Right kidney (tissue), 1 donor: ENCODE results near the gene PRKD2.

Experiments used
- DNase-seq: peaks from one replicate; pipeline ENCODE4 v3.0.0-alpha.2; 2016

Gene PRKD2

DNA sequence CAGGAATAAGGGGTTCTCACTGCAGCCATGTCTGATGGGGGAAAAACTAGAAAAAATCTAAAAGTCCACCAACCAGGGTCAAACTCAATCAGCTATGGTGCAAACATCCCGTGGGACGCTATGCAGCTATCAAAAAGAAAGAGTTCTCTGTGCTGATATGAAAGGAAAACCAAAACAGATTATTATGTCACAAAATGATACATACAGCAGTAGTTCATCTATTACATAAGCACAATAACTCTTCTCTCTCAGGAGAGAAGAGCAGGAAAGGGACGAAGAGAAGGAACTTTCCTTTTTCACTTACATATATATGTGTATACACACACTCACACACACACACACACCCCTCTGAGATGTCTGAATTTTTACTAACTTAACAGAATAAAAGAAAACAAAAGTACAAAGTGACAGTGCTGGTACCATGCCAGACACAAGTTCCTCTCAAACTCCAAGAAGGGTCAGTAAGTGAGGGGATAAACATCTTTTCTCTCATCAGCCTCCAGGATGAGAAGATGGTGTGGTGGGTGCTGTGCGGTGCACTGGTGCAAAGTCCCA lies 26.1 kb upstream of the PRKD2 start:
- DNase-seq, result no peak

DNA sequence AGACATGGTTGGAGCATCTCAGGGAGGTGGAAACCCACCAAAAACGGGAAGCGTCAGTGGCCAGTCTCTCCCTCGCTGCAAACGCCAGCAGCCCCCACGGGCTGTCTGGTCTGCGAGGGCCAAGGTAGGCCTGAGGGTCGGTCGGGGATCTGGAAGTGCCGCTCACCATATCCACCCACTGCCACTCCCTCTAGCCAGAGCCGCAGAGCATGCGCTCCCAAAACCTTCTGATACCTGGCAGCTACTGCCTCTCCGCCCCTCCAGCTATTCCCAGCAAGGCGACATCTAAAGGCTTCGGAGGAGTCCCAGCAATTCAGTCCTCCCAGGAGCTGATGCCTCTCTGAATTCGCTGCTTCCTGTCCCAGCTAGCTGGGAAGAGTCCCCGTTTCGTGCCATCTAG lies 24.5 kb upstream of the PRKD2 start:
- DNase-seq, result no peak

- DNase-seq, result no peak
Observed at GRCh38 chr19:46739290-46739771, 22.4 kb upstream of the PRKD2 start.

DNA sequence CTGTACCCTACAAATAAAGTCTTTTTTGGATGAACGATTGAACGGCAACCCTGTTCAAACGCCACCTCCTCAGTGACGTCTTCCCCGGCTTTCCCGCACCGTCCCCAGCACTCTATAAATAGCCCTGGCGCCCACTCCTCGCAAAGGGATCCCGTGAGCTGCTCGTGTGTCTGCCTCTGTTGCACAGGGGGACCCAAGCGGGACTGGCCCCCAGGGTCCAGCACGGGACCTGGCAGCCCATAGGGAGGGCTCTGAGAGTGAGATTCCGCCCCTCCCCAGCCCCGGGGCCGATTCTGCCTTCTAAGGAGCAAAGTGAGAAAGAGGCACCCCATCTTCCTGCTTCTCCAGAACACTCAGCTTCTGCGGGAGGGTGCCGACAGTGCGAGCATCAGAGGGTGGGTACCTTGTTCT lies 20.9 kb upstream of the PRKD2 start:
- no peak for DNase-seq

DNA sequence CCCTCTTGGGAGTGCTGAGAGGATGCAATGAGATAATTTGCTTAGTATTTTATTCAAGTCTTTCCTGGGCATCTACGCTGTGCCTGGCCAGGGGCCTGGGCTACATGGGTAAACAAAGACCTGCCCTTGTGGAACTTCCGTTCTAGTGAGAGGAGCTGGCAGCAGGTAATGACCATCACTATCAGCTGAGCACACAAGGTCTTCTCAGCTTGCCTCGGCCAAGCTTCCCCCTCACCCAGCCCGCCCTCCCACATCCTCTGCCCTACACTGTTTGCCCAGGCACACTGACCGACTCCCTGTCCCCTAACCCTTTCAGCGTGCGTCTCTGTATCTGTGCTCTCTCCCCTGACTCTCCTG lies 20.4 kb upstream of the PRKD2 start:
- DNase-seq, result no peak

GRCh38 chr19:46736531-46737297 lies 19.8 kb upstream of the PRKD2 start:
- no peak for DNase-seq

DNA sequence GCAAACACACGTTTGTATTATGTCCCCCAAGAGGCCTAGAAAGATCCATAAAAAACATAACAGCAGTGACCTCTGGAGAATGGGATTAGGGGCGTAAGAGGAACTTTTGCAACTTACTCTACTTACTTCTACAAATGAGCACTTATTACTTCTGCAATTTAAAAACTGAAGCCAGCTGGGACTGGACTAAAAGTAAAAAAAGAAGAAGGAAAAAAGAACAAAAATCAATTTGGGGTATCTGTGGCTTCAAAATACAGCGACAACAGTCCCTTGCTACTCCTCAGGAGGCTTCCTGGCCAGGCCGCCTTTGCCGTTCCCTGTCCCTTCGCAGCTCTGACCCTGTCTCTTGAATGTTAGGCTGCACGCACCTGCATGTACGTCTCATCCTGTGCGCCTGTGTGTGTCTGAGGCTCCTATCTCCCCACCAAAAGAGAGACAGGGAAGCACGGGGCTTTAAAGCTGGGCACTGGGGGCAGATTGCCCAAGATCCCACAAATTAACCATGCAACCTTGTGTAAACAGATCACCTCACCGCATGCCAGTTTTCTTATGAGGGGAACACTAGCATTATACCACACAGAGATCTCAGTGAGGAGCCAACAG lies 16.9 kb upstream of the PRKD2 start:
- no peak for DNase-seq

GRCh38 chr19:46732966-46733689 lies 16.2 kb upstream of the PRKD2 start:
- DNase-seq, result no peak

DNA sequence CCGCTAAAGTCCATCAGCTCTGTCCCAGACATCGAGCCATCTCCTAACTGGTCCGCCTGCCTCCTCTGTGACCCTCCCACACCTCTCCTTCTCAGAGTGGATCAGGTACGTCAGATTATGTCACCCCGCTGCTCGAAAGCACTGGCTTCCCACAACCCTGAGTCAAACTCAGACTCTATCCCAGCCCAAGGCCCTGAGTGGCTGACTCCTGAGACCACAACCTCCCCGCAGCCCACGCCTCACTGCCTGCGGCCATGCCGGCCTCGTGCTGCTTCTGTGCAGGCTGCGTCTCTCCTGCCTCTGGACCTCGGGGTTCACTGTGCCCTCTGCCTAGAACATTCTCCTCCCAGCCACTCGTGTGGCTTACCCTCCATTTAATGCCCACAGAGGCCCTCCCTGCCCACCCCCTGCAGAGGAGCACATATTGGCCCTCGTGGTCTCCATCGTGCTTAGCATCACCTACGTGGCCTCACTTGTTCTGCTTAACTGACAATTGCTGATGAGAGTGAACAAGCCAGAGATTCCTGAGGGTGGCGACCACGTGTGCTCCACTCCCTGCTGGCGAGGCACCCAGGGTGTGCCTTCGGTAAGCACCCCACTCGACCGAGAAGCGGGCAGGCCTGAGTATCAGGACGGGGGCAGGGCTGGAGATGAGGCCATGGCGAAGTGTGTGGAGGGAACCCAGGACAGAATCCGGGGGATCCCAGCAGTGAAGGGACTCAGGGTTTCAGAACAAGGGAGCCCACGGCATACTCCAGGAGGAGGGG lies 15.4 kb upstream of the PRKD2 start:
- DNase-seq, result no peak

DNA sequence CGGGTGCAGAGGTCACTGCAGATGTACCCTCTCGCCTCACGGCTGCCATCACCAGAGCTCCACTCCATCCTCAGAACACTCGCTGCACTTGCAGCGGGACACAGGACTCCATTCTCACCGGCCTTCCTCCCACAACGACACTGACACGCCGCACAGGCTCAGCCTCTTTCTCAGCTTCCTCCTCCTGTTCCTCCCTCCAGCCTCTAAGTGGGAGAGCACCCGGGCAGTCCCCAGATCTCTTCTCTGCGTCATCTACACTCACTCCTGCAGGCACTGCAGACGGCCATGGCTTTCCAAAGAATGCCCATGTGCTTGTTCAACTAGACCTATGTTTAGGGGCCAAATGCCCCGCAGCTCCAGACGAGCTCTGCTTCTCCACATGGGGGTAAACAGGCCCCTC lies 14.7 kb upstream of the PRKD2 start:
- no peak for DNase-seq

DNA sequence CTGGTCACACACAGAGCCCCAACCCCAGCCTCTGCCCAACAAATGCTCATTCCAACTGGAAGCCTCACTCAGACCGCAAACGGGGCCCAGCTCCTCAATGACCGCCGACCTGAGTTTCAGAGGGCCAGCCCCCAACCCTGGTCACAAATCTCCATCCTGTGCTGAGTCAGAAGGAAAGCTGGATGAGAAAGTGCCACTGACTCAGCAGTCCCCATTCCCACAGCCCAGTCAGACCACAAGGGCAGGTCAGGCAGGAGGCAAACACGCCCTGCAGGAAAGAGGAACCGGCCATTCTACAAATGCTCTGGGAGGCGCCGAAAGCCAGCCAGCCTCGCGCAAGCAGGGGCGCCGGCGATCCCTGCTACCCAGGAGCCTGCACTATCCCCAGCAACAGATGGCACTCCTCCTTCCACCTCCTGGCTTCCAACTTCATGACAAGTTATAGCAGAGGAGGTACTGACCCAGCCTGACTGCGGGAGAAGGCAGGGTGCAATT lies 14.1 kb upstream of the PRKD2 start:
- DNase-seq, result no peak

DNA sequence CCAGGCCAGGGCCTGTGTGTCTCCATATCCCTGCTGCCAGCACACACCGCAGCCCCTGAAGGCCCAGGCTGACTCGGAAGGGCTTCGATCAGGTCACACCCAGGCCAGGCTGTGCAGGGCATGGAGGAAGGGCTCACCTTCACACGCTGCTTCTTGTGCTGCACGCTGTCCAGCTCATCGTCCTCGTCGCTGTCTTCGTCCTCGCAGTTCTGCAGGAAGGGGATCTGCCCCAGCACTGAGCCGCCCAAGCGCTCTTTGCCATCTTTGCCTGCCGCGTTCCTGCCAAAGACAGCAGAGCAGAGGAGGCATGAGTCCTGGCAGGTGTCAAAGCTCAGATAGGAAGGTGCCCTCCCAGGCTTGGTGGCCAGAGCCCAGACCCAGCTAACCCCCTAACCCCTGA lies 13.7 kb upstream of the PRKD2 start:
- DNase-seq, result no peak

GRCh38 chr19:46730187-46730586 lies 13.3 kb upstream of the PRKD2 start:
- no peak for DNase-seq

- no peak for DNase-seq
Observed at GRCh38 chr19:46729696-46730095, 12.8 kb upstream of the PRKD2 start.

- no peak for DNase-seq
Observed at GRCh38 chr19:46728693-46729339, 11.9 kb upstream of the PRKD2 start.

DNA sequence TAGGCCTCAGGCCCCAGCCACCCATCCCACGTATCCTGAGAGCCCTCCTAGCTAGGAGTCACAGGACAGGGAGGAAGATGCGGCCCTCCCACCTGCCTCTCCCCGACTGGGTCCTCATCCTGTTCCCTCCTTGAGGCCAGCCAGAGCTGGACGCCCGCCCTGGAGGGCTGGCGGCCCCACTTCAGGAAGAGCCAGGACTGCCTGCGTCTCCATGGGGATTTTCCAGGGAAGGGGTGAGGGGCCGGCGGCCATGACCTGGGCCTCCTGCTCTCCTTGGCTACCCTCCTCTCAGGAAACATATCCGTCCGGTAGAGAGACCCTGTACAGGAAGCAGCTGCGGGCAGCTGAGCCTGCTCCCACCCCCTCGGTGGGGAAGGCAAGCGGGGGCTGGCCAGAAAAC lies 11.3 kb upstream of the PRKD2 start:
- no peak for DNase-seq

- DNase-seq, result no peak
Observed at GRCh38 chr19:46727757-46728156, 10.8 kb upstream of the PRKD2 start.

GRCh38 chr19:46726971-46727501 lies 10.1 kb upstream of the PRKD2 start:
- DNase-seq, result no peak

DNA sequence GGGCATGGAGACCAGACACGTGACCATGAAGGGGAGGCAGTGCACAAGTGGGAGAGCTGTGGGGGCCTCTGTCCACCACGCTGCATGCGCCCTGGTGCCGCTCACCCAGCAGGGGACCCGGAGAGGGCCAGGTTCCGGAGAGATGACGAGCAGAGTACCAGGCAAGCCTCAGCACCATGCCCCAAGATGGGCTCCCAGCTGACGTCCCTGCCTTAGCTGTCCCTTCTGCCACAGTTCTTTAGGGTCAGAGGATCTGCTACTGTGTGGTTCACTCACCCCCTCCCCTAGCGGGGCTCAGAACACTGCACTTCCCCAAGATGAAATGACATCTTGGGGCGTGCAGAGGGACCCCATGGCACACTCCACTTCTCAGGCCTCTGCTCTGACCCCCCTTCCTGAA lies 9.6 kb upstream of the PRKD2 start:
- no peak for DNase-seq

DNA sequence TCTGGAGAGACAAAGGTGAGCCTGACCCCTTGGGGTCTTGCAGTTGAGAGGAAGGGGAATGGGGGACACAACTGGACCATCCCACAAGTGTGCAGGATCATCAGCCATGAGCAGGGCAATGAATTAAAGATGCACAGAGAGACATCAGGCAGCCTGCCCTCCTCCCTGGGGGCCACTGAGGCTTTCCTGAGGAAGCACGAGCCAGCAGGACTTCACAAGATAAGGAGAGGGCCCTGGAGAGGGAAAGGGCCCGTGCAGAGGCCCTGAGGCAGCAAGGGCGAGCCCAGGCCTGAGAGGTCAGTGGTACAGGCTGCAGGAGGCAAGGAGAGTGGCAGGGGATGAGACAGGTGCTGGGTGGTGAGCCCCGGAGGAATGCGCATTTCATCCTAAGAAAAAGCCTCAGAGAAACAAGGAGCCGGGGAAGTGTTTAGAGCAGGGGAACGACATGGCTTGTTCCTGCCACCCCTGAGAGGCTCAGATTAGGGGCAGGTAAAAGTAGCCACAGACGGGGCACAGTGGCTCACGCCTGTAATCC lies 9.0 kb upstream of the PRKD2 start:
- no peak for DNase-seq
